NCI-H82 treated with DMSO at 0.1 percent for 48 hours (cell line): ENCODE results near the gene EBF3.

Experiments
- DNase-seq: peaks from one replicate; lab custom pipeline; 2025; ENCODE audit not compliant: unreplicated experiment; lab: John Stamatoyannopoulos, UW

Gene EBF3

GRCh38 chr10:129972145-129972965, 8.3 kb upstream of the EBF3 start:
- DNase-seq: no peak

DNA sequence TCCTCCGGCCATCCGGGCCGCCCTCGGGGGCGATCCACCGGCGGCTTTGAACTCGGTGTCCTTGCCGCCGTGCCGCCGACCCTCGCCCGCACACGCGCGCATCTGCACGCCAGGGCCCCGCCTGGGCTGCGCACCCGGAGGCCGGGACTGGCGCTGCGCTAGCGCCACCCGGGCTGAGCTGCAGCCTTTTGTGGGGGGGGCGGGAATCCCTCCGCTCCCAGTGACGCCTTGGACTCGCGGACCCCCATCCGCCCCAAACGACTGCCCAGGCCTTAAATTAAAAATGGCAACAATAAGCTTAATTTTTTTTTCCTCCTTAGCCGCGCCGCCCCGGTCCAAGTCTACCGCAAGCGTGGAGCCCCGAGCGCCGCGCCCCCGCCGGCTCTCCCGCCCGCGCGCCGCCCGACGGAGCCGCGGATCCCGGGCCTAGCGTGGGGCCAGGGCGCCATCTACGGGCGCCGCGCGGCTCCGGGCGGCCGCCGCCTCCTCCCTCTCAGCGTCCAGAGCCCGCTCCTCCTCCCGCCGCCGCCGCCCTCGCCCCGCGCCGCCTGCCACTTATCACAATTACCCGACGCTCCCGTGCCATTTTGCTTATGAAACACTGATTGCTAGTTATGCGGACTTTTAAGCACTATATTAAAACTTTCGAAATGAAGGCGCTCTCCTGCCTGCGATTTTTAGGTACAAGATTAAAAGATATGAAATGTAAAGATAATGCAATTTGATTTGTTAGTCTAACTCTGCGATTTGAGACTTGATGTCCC, 7.5 kb upstream of the EBF3 start:
- no peak for DNase-seq

DNA sequence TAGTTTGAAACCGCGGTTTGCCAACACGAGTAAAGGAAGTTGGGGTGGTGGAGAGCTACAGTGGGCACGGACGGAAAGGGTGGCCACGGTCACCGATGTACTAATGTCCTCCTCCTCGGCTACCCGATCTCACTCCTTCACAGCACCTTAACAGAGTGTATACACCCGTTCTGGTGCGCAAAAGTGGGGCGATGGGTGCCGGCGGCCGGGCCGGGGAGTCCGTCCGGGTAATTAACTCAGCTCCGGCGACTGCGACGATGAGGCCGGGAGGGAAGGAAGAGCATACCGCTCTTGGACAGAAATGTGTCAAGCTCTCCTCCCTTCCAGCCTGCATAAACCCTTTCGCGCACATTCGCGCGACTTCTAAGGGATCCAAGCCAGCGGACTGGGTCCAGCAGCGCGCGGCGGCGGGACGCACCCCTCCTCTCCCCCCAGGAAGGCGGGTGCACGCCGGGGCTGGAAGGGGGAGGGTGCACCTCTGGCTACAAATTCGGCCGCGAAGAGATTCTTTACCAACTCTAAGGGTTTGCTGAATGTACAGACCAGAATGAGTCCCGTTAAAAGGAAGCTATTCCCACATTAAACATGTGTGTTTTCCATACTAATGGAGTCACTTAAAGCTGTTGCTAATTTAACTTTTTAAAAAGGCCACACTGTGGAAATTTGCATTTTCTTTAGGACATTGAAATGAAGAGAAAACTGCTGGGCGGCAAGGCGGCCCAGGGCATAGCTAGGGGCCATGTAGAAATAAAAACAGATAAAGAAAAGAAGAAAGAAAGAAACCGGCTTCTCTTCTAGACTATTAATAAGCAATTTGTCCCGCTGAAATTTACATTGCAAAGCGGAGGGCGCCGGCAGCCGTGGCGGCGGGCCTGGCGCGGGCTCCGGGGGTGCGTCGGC, 6.6 kb upstream of the EBF3 start:
- DNase-seq: no peak

DNA sequence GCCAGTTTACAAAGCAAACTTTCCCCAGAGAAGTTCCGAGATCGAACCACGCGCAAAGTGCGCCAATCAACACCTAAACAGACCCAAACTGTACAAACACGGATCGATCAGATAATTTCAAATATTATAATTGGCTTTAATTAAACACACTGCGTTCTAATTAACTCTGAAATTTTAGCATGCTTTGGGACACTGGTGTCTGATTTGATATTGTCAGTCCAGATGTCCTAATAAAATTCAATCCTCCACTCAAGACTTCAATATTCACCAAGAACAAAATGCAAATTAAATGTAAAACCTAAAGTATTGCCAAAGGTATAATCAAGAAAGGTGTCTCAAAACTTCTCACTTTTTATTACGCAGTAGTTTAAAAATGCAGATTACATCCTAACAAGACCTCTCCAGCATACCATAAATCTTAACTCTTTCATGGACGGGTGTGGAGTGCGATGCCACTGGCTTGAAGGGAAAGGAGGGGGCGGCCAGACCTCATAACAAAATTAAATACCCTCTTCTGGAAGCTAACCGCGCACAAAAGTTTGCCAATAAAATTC, 5.9 kb upstream of the EBF3 start:
- no peak for DNase-seq

DNA sequence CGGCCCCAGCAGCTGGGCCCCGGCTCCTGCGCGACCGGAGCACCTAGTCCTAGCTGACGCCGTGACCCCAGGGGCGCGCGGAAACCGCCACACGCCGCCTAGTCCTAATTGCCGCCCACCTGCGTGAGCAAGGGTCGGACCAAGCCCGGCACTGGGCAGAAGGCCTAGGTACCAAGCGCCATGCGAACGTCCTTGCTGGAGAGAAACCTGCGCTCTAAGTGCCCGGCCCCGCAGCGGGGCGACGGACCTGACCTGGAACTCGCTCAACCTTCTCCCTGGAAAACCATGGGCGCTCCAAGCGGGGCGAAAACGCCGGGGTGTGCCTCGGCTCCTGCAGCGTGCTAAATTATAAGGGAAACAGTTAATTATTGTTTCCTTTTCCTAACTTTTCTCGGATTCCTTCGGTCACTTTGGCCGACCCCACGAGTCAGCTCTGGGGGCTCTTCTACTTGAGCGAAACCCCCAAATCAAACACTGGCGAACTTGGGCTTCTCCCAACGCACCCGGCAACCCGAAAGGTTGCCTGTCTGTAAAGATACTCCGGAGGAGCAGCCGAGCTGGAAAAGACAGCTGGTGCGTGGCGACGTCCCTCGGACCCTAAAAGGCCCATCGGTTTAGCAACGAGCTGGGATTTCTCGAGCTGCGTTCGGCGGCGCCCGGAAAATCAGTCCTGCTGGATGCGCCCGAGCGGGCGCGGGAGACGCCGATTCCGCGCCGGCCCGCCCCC, 5.3 kb upstream of the EBF3 start:
- no peak for DNase-seq

DNA sequence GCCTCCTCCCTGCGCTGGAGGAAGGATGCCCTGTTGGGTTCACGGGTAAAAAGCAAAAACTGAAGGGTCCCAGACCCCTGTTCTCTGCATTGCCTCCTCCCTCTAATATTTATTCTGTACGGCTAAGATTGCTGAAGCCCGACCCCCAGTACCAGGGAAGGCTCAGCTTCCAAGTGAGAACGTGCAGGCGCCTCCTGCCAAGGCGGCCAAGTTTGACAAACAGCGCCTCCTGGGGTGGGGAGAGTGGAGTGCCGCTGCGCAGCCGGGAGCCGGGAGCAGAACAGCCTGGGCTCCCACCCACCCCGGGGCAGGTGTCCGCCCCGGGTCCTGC, 4.7 kb upstream of the EBF3 start:
- DNase-seq: no peak

GRCh38 chr10:129968020-129968852, 4.2 kb upstream of the EBF3 start:
- DNase-seq: no peak

DNA sequence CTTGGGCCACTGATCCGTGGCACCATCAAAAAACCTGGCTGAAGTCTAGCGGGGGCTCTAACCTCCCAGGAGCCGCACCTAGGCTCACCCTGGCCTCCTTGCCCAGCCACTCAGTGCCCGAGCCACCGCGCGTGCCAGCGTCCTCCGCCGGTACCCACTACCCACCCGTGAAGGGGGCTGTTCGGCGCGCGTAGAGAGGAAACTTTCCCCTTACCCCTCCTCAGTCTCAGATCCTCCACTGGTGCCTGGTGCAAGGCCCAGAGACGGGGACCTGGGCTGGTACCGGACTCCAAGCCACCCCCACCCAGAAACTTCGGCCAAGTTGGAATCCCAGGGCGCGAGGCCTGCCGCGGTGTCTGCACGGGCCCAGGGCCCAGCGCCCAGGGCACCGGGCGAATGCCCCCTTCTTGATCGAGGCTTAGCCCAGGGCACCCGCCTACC, 3.5 kb upstream of the EBF3 start:
- no peak for DNase-seq

DNA sequence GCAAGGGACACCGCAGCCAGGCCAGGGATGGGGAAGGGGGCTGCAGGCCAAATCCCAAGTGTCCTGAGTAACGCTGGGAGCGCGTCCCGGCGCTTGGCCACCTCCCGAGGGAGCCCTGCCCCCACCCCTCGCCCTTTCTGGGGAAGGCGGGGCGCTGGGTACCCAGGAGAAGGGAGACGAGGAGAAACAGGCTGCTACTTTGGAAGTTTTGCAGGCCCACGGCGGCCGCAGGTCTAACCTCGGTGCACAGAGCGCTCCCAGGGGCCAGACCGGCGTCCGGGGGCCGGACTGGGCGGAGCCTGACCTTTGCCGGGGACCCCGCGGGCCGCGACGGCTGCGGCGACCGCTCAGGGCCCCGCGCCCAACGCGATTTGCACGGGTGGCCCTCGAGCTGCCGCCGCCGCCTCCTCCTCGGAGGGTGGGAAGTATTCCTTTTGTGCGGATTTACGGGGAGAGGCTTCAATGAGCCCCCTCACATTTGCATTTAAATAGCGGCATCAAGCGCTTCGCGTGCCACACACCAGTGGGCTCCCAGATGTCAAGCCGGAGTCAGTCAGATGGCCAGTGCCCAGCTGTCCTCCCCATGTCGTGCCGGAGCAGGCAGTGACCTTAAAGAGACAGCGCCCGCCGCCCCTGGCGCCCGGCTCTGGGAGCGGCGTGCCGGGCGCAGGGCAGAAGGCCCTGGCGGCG, 3.0 kb upstream of the EBF3 start:
- DNase-seq: no peak

- peak; percentile 25 for DNase-seq
Measured at GRCh38 chr10:129966370-129966888, 2.4 kb upstream of the EBF3 start.

DNA sequence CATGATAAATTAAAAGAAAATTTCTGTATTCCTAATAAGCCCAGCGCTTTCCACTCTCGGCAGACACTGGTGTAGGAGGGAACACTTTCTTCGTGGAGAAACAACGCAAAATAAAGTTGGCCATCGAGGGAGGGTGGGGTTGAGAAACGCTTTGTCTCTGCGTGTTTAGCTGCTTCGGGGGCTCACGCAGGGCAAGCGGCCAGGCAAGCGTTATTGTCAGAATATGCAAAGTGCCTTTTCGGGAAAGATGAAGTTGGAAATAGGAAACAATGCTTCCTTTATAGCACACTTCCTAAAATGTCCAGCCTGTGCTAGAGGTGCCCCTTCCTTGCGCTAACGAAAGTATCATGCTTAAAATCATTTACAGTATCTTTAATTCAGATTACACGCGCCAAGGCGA, 1.9 kb upstream of the EBF3 start:
- DNase-seq: no peak

DNA sequence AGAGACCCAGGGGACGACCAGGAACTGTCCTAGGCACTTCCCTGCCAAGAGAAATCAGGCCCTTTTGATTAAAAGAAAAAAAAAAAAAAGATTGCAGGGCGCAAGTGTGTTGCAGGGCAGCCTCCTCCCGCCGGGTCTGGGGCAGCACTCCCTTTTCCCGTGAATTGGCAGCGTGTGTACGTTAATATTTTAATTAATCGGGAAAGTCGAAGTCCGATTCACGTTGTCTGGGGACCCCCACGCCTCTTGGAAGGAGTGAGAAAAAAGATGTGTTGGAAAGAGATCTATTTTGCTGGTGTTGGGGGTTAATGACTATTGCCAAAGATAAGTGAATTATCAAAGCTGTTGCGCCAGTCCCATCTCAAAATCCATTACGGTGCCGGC, 1.3 kb upstream of the EBF3 start:
- no peak for DNase-seq

DNA sequence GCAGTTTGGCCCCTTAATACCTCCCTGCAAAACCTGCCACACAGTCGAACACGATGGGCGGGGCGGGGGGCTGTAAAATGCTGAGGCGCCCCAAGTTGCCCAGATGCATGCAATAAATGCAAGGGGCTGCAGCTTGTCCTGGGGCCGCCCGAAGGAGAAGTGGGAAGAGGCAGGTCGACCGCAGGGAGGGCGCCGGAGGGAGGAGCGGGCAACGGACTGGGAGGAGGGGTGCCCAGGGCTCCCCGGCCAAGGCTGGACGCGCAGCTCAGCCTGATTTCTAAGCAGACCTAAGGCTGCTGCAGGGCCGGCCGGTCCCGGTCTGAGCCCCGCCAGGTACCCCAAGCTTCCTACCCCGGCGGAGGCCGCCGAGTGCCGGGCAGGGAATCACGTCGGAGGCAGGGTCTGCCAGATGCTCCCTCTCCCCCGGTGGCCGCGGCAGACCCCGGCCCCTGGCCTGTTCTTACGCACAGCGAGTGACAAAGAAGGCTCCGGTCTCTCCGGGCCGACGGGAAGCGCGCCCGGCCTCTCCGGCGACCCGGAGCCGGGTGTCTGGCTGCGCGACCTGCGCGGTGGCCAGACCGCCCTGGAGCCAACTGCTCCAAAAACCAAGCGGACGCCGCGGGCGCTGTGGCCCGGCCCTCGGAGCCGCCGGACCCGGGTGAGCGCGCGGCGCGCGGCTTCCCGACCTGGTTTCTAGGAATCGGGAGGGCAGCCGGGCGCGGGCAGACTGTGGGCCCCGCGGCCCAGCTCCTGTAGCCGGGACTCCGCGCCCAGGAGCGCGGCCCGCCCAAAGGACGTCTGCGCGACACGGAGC, 744 bp upstream of the EBF3 start:
- no peak for DNase-seq

DNA sequence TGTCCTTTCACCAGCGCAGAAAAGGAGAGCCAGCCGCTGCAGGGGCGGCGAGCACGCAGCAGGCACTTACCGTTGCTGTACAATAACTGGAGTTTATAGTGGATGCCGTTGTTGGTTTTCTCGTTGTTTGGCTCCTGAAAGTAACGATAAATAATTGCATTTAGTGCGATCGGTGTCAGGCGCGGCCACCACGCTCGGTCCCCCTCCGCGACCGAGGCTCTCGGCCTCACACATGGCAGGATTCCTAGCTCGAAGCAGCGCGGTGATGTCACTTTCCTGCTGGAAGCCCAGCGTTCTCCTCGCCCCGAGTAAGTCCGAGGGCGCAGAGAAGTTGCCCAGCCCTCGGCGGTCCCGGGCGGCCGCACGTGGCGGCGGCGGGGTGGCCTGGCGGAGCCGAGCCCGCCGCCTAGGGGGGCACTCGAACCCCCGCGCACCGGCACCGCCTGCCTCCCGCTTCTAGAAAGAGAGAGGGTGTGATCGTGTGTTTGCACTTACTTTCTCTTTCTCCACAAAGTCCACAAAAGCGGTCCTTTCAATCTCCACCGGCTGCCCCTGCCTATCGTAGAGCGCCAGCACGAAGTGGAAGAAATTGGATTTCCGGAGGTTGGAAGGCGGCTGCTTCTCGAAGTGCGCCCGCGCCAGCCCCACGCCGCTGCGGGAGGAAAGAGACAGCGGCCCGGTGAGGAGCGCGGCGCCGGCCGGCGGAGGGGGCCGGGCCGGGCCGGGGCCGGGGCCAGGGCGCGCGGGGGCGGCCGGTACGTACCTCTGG, 1.0 kb downstream of the EBF3 start:
- DNase-seq: no peak

DNA sequence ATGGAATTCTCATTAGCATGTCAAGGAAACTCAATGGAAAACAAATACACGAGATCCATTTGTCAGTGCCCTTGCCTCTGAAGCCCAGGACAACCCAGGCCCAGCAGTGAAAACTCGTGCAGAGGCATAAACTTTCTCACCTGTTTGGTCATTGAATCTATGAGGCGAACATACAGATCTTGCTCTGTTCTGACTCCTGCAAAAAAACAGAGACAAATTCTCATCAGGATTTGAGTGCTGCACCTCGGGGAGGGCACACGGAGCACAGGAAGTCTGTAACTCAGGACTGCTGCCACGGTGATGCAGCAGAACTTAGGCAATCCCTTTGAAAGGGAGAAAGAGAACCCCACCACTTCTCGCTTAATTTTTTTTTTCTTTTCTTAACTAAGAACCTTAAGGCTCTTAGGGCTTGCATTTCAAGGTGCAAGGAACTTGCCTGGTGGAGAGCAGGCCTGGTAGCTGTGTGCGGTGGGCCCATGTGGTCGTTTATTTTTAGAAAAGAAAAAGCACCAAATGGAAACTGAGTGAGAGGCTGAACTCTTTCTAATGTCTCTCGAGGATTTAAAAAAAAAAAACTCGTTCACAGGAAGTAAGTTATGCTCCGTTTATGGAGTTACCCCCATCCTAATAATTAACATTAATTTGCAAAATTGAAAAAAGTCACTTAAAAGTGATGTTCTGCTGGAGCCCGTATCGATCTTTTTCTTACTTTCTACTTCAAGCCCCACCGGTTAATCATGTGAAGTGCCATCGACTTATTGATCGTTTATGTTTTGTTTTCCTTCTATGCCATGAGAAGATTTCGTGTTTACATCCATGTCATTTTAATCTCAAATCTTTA, 1.8 kb downstream of the EBF3 start:
- no peak for DNase-seq

DNA sequence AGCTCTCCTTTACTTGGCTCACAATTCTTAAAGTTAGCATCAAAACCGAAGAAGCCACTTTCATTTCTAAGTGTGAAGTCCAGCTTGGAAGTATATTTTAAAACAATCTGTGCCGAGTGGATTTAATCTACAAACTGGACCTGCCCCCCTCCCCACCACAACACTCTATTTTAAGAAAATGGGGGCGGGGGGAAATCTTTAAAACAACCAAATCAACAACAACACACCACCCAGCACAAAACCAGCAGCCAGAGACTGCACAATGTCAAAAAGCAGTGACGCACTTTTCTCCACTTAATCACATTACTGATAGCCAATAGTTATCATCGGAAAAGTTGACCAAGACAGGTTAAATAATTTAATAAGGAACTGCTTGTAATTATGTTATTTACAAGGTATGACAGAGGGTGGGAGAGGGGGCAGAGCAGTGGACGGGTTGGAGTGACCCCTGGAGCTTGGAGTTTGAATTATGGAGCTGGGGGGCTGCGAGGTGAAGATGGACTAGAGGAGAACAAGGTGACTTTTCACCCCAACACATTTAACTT, 2.8 kb downstream of the EBF3 start:
- DNase-seq: no peak
